Measurements from ENCODE around the gene ATP5F1D. TPM values are rescaled to one million over a fixed set of nuclear protein-coding genes. Genes with fewer than 3 reads are reported as not detected.

Gene ATP5F1D
- total RNA-seq, 6 donors from 2014 or later = 56.0 to 187 (median 113) TPM

DNA sequence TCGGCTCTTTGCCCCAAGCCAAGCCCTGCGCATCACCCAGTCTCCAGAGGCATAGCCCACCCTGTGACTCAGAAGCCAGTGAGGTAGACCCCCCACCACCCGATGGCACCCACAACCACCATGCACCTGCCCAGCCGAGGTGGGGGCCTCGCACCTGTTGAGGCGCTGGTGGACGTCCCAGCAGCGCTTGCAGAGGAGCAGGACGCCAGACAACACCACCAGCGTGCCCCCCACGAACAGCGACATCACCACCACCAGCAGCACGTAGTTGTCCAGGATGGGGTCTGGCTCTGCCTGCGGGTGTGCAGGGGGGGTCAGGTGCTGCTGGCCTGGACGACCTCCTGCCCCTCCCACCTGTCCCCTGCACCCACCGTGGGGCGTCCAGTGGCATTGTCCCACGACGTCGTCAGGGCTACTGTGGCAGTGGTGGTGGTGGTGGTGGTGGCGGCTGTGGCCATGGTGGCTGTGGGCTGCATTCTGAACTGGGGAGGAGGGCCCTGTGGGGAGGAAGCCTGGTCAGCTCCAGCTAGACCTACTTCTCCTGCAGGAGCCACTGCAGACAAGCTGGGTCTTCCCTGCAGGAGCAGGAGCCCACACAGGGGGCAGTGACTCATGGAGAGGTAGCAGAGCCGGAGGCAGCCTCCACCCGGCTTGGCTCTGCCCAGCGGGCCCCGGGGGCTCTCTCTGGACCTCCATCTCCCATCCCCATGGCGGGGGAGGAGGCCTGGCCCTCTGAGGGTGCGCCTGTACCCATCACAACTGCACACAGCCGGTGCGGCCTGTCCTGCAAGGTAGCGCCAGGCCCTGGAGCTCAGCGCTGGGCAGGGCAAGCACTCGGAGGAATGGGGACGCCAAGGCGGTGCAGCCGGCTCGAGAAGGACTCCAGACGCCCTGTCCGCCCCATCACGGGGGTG is 5.7 kb upstream of the ATP5F1D start:
- DNase-seq (peak in 1 of 2 donors; percentile 80), ATAC-seq (ENCODE audit: low FRiP score in 2 of 2) (no peak)
- no peaks in the 10 kb centered on the region for H3K9me3 ChIP-seq
- TF ChIP-seq EP300 (IDR thresholded peaks at IDR 0.05) (no peak), POLR2A (IDR thresholded peaks at IDR 0.05) (no peak), POLR2AphosphoS5 (IDR thresholded peaks at IDR 0.05) (no peak)
- TF ChIP-seq, protein P1, sequence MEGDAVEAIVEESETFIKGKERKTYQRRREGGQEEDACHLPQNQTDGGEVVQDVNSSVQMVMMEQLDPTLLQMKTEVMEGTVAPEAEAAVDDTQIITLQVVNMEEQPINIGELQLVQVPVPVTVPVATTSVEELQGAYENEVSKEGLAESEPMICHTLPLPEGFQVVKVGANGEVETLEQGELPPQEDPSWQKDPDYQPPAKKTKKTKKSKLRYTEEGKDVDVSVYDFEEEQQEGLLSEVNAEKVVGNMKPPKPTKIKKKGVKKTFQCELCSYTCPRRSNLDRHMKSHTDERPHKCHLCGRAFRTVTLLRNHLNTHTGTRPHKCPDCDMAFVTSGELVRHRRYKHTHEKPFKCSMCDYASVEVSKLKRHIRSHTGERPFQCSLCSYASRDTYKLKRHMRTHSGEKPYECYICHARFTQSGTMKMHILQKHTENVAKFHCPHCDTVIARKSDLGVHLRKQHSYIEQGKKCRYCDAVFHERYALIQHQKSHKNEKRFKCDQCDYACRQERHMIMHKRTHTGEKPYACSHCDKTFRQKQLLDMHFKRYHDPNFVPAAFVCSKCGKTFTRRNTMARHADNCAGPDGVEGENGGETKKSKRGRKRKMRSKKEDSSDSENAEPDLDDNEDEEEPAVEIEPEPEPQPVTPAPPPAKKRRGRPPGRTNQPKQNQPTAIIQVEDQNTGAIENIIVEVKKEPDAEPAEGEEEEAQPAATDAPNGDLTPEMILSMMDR (IDR thresholded peaks at IDR 0.05) = no peak
- H3K4me1 ChIP-seq = peaks cover 44 to 65% (median 45%) of the 10 kb centered on the region in 4 donors
- H3K27ac ChIP-seq = no peak overlapping the region
- 83 to 89% methylated on average over 6 to 33 of the region's 39 CpGs for WGBS, 2 donors
- no peak overlapping the region for H3K4me3 ChIP-seq
- peaks cover 0 to 9% (median 3%) of the 10 kb centered on the region in 4 donors for H3K27me3 ChIP-seq
- H3K36me3 ChIP-seq = no peaks in the 10 kb centered on the region

DNA sequence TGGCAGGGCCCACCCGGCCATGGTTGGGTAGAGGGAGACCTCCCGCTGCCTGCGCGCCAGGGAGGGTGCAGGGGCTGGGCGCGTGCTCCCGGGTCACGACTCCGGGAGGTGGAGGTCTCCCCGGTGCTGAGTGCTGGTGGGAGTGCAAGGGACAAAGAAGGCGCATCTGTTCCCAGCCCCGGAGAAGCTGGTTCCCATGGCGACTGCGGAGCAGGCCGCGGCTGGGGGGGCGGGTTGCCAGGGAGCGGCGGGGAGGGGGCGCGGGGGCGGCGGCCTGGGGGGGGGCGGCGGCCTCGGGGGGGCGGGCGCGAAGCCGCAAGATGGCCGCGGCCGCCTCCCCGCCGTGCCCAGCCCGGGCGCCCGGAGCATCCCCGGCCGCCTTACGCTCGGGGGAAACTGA is 5.0 kb upstream of the ATP5F1D start:
- Histone ChIP-seq H3K36me3 (no peaks in the 10 kb centered on the region), H3K4me1 (peaks cover 47 to 68% (median 51%) of the 10 kb centered on the region in 4 donors), H3K9me3 (no peaks in the 10 kb centered on the region), H3K4me3 (peak overlapping the region in 3 of 4 donors; percentile 51 to 53 (median 53)), H3K27me3 (peaks cover 0 to 9% (median 3%) of the 10 kb centered on the region in 4 donors), H3K27ac (no peak overlapping the region)
- DNase-seq = no peak
- no peak for ATAC-seq (ENCODE audit: low FRiP score in 2 of 2)
- TF ChIP-seq EP300 (IDR thresholded peaks at IDR 0.05) (no peak), POLR2A (IDR thresholded peaks at IDR 0.05) (no peak), POLR2AphosphoS5 (IDR thresholded peaks at IDR 0.05) (no peak)
- TF ChIP-seq, protein P1 (IDR thresholded peaks at IDR 0.05) = no peak
- 25% methylated on average over 35 of the region's 42 CpGs; no CpG with 5 or more reads in 1 of the 2 donors for WGBS, 2 donors

DNA sequence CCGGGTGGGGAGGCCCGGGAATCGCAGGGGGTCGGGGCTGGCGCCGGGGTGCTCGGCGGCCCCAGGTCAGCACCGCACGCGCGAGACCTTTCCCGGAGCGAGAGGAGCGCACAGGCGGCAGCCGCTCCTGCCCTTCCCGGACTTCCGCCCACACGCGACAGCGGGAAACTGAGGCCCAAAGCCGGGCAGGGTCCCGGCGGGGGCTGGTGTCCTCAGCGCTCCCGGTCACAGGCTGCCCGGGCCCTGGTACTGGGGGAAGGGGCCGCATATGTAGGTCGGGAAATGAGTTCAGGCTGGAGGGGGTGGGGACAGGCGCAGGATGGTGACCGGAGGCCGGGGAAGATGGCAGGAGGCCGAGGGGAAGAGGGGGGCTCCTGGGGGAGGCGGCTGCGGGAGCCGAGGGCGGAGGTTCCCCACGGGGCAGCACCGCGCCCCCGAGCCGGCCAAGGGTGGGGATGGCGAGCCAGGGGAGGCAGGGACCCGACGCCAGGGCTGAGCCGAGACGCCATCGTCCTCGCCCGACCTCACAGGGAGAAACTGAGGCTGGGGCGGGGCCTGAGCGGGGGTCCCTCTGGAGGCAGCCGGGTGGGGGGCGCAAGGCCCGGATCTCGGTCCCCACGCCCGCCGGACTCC is 4.4 kb upstream of the ATP5F1D start:
- peak overlapping the region in 1 of 4 donors; percentile 72 for H3K27ac ChIP-seq
- H3K9me3 ChIP-seq = no peaks in the 10 kb centered on the region
- TF ChIP-seq POLR2A (IDR thresholded peaks at IDR 0.05) = no peak
- TF ChIP-seq POLR2AphosphoS5 (IDR thresholded peaks at IDR 0.05) = no peak
- no peak for TF ChIP-seq EP300 (IDR thresholded peaks at IDR 0.05)
- TF ChIP-seq, protein P1 (IDR thresholded peaks at IDR 0.05) = no peak
- H3K36me3 ChIP-seq = no peaks in the 10 kb centered on the region
- WGBS, 2 donors = 2% methylated on average over 20 of the region's 60 CpGs; no CpG with 5 or more reads in 1 of the 2 donors
- H3K4me3 ChIP-seq = peak overlapping the region; percentile 25 to 53 (median 52)
- DNase-seq = peak in 1 of 2 donors; percentile 87
- no peak for ATAC-seq (ENCODE audit: low FRiP score in 2 of 2)
- peaks cover 47 to 67% (median 52%) of the 10 kb centered on the region in 4 donors for H3K4me1 ChIP-seq
- H3K27me3 ChIP-seq = peaks cover 0 to 9% (median 3%) of the 10 kb centered on the region in 4 donors

DNA sequence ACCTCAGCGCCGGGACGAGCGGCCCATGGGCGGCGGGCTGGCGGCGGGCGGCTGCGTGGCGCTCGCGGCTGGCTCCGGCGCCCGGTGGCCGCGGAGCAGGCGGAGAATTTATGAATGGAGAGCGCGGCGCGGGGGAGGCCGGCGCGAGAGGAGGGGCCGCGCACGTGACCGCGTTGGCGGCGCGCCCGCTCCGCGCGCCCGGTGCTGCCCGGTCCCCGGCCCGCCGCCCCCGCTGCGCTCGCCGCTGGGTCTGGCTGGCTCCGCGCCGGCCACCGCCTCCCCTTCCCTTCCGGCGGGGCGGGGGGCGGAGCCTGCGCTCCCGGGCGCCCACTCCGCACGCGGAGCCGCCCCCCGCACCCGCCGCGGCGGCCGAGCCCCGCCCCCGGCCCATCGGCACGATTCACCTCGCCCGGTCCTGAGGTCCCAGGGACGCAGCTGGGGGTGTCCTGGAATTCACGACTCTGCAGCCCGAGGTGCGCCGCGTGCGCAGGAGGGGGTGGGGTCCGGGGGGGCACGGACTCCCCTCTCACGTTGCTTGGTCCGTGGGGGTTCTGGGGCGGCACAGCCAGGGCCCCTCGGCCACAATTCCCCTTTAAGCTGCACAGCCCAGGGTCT is 3.7 kb upstream of the ATP5F1D start, which contains the start of gene CBARP:
Gene CBARP, minus strand, starts transcription at position 252 of the 615 bp plus-strand sequence. CDS start 1,905 bp downstream, outside the sequence.
- TF ChIP-seq POLR2A (IDR thresholded peaks at IDR 0.05) (no peak), POLR2AphosphoS5 (IDR thresholded peaks at IDR 0.05) (no peak), EP300 (IDR thresholded peaks at IDR 0.05) (no peak)
- TF ChIP-seq, protein P1 (IDR thresholded peaks at IDR 0.05) = peak in 1 of 6 experiments; percentile 7
- 1% methylated on average over 36 of the region's 87 CpGs; no CpG with 5 or more reads in 1 of the 2 donors for WGBS, 2 donors
- Histone ChIP-seq H3K4me3 (peak within 1 kb of the TSS; percentile 25 to 53 (median 52)), H3K9me3 (no peaks in the 10 kb centered on the region), H3K27ac (peak within 1 kb of the TSS in 2 of 4 donors; percentile 4 to 72), H3K36me3 (no peaks in the 10 kb centered on the region), H3K27me3 (peaks cover 0 to 9% (median 3%) of the 10 kb centered on the region in 4 donors), H3K4me1 (peaks cover 47 to 67% (median 52%) of the 10 kb centered on the region in 4 donors)
- ATAC-seq (ENCODE audit: low FRiP score in 2 of 2) = peak in 1 of 2 donors; percentile 0
- DNase-seq = peak in 1 of 2 donors; percentile 90

Measured in upper lobe of left lung (tissue), 6 donors.